ENCODE data around the gene REG1B. TPM values are rescaled to one million over a fixed set of nuclear protein-coding genes. Genes with fewer than 3 reads are reported as not detected.
A peak's percentile ranks its signal among the peaks of the same experiment; 100 is the strongest.

The REG1B gene
- total RNA-seq, 2 donors from 2014 or later, result not detected

- Histone ChIP-seq H3K4me3 (no peak overlapping the region), H3K9me3 (no peaks in the 10 kb centered on the region), H3K27me3 (replicated peaks; ENCODE audit: insufficient read depth) (peaks cover 4% of the 10 kb centered on the region), H3K27ac (no peak overlapping the region), H3K36me3 (no peaks in the 10 kb centered on the region), H3K4me1 (replicated peaks) (no peaks in the 10 kb centered on the region)
- no peak for DNase-seq (ENCODE audit: low spot score)
- intact Hi-C loops (cut with DNase I), result no loop called here
- no peak for TF ChIP-seq POLR2AphosphoS5 (IDR thresholded peaks at IDR 0.05)
- no peak for TF ChIP-seq POLR2A (IDR thresholded peaks at IDR 0.05)
- 87% methylated on average over 3 of the region's 3 CpGs for WGBS
Measured at GRCh38 chr2:79125721-79125985, 37.9 kb upstream of the REG1B start.

- TF ChIP-seq POLR2AphosphoS5 (IDR thresholded peaks at IDR 0.05) (no peak), POLR2A (IDR thresholded peaks at IDR 0.05) (no peak), CTCF (IDR thresholded peaks at IDR 0.05) (no peak)
- intact Hi-C loops (cut with DNase I), result no loop called here
- H3K36me3 ChIP-seq, result no peaks in the 10 kb centered on the region
- no peaks in the 10 kb centered on the region for H3K9me3 ChIP-seq
- 76% methylated on average over 9 of the region's 9 CpGs for WGBS
- peaks cover 6% of the 10 kb centered on the region for H3K27me3 ChIP-seq (replicated peaks; ENCODE audit: insufficient read depth)
- no peaks in the 10 kb centered on the region for H3K4me1 ChIP-seq (replicated peaks)
- DNase-seq (ENCODE audit: low spot score), result no peak
- H3K4me3 ChIP-seq, result no peak overlapping the region
- H3K27ac ChIP-seq, result no peak overlapping the region
Measured at GRCh38 chr2:79124907-79125720, 37.3 kb upstream of the REG1B start.

- Histone ChIP-seq H3K4me3 (no peak overlapping the region), H3K27me3 (replicated peaks; ENCODE audit: insufficient read depth) (peaks cover 6% of the 10 kb centered on the region), H3K36me3 (no peaks in the 10 kb centered on the region), H3K4me1 (replicated peaks) (no peaks in the 10 kb centered on the region), H3K27ac (no peak overlapping the region), H3K9me3 (no peaks in the 10 kb centered on the region)
- DNase-seq (ENCODE audit: low spot score), result no peak
- intact Hi-C loops (cut with DNase I), result no loop called here
- 98% methylated on average over 2 of the region's 2 CpGs for WGBS
- TF ChIP-seq POLR2AphosphoS5 (IDR thresholded peaks at IDR 0.05), result no peak
Measured at GRCh38 chr2:79122676-79123075, 34.9 kb upstream of the REG1B start.

- no peak within 1 kb of the TSS for H3K27ac ChIP-seq
- no peaks in the 10 kb centered on the region for H3K36me3 ChIP-seq
- no peaks in the 10 kb centered on the region for H3K9me3 ChIP-seq
- H3K4me3 ChIP-seq, result no peak within 1 kb of the TSS
- 81% methylated on average over 6 of the region's 6 CpGs for WGBS
- intact Hi-C loops (cut with DNase I), result no loop called here
- peaks cover 6% of the 10 kb centered on the region for H3K27me3 ChIP-seq (replicated peaks; ENCODE audit: insufficient read depth)
- TF ChIP-seq POLR2A (IDR thresholded peaks at IDR 0.05) (no peak), POLR2AphosphoS5 (IDR thresholded peaks at IDR 0.05) (no peak), CTCF (IDR thresholded peaks at IDR 0.05) (no peak)
- H3K4me1 ChIP-seq (replicated peaks), result no peaks in the 10 kb centered on the region
- no peak for DNase-seq (ENCODE audit: low spot score)
Measured at GRCh38 chr2:79120194-79120713, 32.5 kb upstream of the REG1B start, which contains the start of gene REG1A. Gene REG1A (plus strand): TSS chr2:79120488. CDS start chr2:79120862, 374 bp downstream.

GRCh38 chr2:79116997-79117928, 29.5 kb upstream of the REG1B start:
- Histone ChIP-seq H3K27ac (no peak overlapping the region), H3K27me3 (replicated peaks; ENCODE audit: insufficient read depth) (peaks cover 6% of the 10 kb centered on the region), H3K4me1 (replicated peaks) (no peaks in the 10 kb centered on the region), H3K36me3 (no peaks in the 10 kb centered on the region), H3K9me3 (no peaks in the 10 kb centered on the region), H3K4me3 (no peak overlapping the region)
- intact Hi-C loops (cut with DNase I), result no loop called here
- no peak for TF ChIP-seq POLR2A (IDR thresholded peaks at IDR 0.05)
- peak; percentile 47 for TF ChIP-seq POLR2AphosphoS5 (IDR thresholded peaks at IDR 0.05)
- DNase-seq (ENCODE audit: low spot score), result no peak
- 29% methylated on average over 2 of the region's 2 CpGs for WGBS

GRCh38 chr2:79114797-79115494, 27.2 kb upstream of the REG1B start:
- Histone ChIP-seq H3K36me3 (no peaks in the 10 kb centered on the region), H3K27ac (no peak overlapping the region), H3K4me3 (no peak overlapping the region), H3K27me3 (replicated peaks; ENCODE audit: insufficient read depth) (no peaks in the 10 kb centered on the region), H3K9me3 (no peaks in the 10 kb centered on the region), H3K4me1 (replicated peaks) (no peaks in the 10 kb centered on the region)
- intact Hi-C loops (cut with DNase I), result no loop called here
- 62% methylated on average over 3 of the region's 3 CpGs for WGBS
- no peak for DNase-seq (ENCODE audit: low spot score)
- no peak for TF ChIP-seq POLR2A (IDR thresholded peaks at IDR 0.05)
- TF ChIP-seq CTCF (IDR thresholded peaks at IDR 0.05), result no peak
- no peak for TF ChIP-seq POLR2AphosphoS5 (IDR thresholded peaks at IDR 0.05)

Measured in prostate gland (tissue), 2 donors.